LNCaP clone FGC (cell line): ENCODE data around the gene PTPRR.
A peak's percentile ranks its signal among the peaks of the same experiment; 100 is the strongest.

Experiments used
- DNase-seq: peaks from one replicate; pipeline ENCODE4 v3.0.0-alpha.2; 2011; ENCODE audit warnings: low read depth
- H3K4me3 ChIP-seq: 2 replicates; pipeline ENCODE4 v1.5.1; 2011; ENCODE audit warnings: mild to moderate bottlenecking, low read depth, low read length, control low read depth
- CTCF ChIP-seq: IDR thresholded peaks from 2 replicates; pipeline ENCODE4 v1.5.1; 2012; ENCODE audit warnings: mild to moderate bottlenecking; ENCODE audit not compliant: control insufficient read depth, insufficient read depth; ENCODE audit errors: extremely low read depth

The PTPRR gene

GRCh38 chr12:70648831-70649230 lies 271.7 kb downstream of the PTPRR start:
- no peak for TF ChIP-seq CTCF
- no peak for DNase-seq
- H3K4me3 ChIP-seq, result no peak overlapping the region

GRCh38 chr12:70648191-70648590 lies 272.3 kb downstream of the PTPRR start:
- DNase-seq, result no peak
- no peak overlapping the region for H3K4me3 ChIP-seq
- TF ChIP-seq CTCF, result no peak

- DNase-seq, result no peak
- no peak for TF ChIP-seq CTCF
- H3K4me3 ChIP-seq, result no peak overlapping the region
These were observed 273.7 kb downstream of the PTPRR start for GRCh38 chr12:70646850-70647249.

- DNase-seq, result peak; percentile 58
- no peak overlapping the region for H3K4me3 ChIP-seq
- no peak for TF ChIP-seq CTCF
These were observed 274.8 kb downstream of the PTPRR start for GRCh38 chr12:70645494-70646317.

- no peak overlapping the region for H3K4me3 ChIP-seq
- no peak for TF ChIP-seq CTCF
- DNase-seq, result no peak
These were observed 275.7 kb downstream of the PTPRR start for GRCh38 chr12:70644861-70645260.

- no peak overlapping the region for H3K4me3 ChIP-seq
- peak; percentile 99 for DNase-seq
- no peak for TF ChIP-seq CTCF
These were observed 276.6 kb downstream of the PTPRR start for GRCh38 chr12:70643939-70644338.

- TF ChIP-seq CTCF, result no peak
- no peak overlapping the region for H3K4me3 ChIP-seq
These were observed 278.8 kb downstream of the PTPRR start for GRCh38 chr12:70641691-70642090.

More at GRCh38 chr12:70641691-70642090, 278.8 kb downstream of the PTPRR start:
- DNase-seq, result no peak
